ENCODE data around the gene MYO3A.

DNA sequence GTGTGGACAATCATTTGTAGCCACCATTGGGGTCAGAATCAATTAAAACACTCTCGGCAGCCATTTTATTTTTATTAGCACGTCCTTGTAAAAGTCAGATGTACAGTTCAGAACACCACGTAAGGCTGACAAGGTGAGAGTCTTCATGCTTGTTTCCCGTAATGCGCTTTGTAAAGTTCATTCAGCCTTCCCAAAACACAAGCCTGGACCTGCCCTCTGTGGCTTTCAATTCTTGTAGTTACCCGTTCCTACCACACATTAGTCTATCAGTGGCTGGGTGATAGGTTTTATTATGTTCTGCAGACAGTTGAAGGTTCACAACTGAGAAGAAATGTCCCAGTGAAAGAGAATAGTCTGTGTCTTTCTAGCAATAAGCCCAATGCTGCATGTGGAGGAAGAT is 317.9 kb downstream of the MYO3A start:
- TF ChIP-seq CTCF (IDR thresholded peaks at IDR 0.05) (no peak), POLR2AphosphoS5 (IDR thresholded peaks at IDR 0.05) (no peak), EP300 (IDR thresholded peaks at IDR 0.05) (no peak), POLR2A (IDR thresholded peaks at IDR 0.05) (no peak)
